Measurements from ENCODE around the gene IL16.

IL16 gene

GRCh38 chr15:81351651-81352050, 155.0 kb downstream of the IL16 start:
- in situ Hi-C loops (cut with MboI; ENCODE audit: low sequenced_read_pairs): no loop called here

- in situ Hi-C loops (cut with MboI; ENCODE audit: low sequenced_read_pairs): no loop called here
Measured at GRCh38 chr15:81356252-81356651, 159.6 kb downstream of the IL16 start.

DNA sequence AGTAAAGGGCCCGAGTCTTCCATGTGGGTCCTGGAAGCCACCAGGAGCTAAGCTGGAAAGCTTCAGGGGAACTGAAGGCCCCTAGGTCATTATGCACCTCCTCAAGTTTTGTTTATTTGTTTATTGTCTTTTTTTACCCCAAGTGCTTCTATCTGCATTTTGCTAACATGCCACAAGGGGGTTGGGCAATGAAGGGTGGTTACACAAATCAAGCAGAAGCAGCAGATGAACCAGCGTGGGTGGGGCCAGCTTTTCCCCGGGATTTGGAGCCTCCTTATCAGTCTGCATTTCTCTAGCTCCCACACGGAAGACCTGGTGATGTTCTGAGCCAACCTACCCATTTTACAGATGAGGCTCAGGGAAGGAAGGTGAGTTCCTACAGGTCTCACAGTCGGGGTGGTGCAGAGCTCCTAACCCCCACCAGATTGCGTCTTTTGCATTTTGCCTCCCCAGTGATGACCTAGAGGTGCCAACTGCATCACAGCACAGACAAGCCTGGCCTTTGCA, 160.6 kb downstream of the IL16 start:
- in situ Hi-C loops (cut with MboI; ENCODE audit: low sequenced_read_pairs): no loop called here

DNA sequence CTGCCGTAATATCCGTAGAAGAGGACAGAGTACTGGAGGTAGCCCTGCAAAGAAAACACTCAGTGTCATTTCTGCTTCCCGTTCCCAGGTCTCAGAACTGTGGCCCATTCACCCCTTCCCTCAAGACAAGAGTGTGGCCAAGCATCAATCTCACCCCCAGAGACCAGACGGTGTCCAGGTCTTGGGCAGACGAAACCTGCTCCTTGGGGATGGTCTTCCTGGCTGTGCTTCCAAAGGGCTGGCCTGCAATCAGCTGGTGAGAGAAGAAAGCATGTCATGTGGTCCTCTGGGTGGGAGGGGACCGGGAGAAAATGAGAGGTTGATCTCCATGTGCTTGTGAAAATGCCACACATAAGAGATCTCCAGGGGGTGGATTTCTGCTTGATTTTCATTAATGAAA, 161.6 kb downstream of the IL16 start:
- in situ Hi-C loops (cut with MboI; ENCODE audit: low sequenced_read_pairs): no loop called here

DNA sequence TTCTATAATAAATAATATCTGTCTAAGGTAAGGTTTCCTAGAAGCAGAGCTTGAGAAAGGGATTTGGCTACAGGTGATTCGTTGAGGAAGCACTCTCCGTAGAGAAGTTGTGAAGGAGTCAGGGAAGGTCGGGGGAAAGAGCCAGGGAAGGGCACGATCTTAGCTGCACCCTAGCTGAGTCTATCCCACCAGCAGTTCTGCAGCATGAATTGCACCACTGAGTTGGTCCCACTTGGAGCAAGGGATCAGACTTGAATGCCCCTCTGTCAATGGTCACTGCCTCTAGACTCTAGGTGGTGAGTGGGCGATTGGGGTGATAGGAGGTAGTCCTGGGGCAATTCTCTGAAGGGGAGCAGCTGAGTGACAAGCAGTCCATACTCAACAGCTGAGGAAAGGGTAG, 163.8 kb downstream of the IL16 start:
- in situ Hi-C loops (cut with MboI; ENCODE audit: low sequenced_read_pairs): no loop called here

DNA sequence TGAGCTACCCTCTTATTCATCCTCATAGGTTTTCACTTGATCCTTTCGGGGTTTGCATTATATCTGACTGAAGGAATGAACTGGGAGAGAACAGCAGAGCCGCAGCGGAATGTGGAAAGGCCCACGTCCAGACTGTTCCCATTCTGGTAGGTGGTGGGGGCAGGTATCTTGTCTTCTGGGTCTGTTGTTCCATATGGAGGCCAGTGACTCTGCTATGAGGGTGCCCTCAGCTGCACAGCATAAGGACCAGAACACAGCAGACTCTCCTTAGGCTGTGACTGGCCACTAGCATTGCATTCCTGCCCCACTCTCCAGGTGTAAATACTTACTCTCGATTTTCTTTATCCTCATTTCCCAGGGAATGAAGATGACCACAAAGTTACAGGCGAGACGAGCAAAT, 165.2 kb downstream of the IL16 start:
- in situ Hi-C loops (cut with MboI; ENCODE audit: low sequenced_read_pairs): no loop called here

DNA sequence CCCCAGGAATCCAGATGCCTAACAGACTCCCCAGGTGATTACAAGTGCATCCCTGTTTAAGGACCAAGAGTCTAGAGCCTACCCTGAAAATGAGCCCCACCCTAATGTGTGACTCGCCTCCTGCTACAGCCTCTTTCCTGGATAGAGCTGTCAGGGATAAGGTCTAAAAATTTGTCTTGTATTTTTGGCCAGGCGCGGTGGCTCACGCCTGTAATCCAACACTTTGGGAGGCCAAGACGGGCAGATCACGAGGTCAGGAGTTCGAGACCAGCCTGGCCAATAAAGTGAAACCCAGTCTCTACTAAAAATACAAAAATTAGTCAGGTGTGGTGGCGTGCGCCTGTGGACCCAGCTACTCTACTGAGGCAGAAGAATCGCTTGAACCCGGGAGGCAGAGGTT, 166.1 kb downstream of the IL16 start:
- in situ Hi-C loops (cut with MboI; ENCODE audit: low sequenced_read_pairs): no loop called here

DNA sequence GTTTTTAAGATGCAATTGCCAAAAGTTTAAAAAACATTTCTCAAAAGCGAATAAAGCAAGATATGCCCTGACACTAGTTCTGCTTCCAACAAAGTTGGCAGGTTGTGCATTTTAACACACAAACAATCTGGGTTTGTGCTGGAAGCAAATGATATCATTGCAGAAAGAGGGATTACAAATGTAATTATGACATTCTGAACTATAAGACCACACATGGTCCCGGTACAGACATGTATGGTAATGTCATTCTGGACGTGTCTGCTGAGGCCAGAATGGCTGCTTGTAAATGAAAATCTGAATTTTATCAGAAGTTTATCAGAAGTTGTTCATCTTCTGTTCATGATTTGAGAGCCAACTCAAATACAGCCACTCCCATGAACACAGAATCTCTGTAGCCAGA, 166.6 kb downstream of the IL16 start:
- in situ Hi-C loops (cut with MboI; ENCODE audit: low sequenced_read_pairs): no loop called here
